ENCODE results near the gene TREML2. TPM values are rescaled to one million over a fixed set of nuclear protein-coding genes. Genes with fewer than 3 reads are reported as not detected.

TREML2 gene
- total and polyA plus RNA-seq, 9 of the 15 experiments (the other 6 are each of a cell fraction or from before 2014, with no cell fraction given) = 0.20 to 2.9 (median 1.4) TPM

DNA sequence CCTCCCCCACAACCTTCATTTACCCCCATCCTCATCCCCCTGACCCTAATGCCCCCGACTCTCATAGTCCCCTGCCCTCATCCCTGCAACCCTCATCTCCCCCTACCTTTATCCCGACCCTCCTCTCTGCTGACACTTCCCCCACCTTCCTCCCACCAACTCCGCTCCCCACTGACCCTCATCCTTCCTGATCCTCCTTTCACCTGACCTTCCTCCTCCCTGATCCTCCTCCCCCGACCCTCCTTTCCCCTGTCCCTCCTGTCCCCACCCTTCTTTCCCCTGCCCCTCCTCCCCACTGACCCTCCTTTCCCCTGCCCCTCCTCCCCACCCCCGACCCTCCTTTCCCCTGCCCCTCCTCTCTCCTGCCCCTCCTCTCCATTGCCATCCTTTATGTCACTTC lies 7.1 kb downstream of the TREML2 start:
- POLR2A ChIA-PET = no interaction called here
- Histone ChIP-seq H3K4me2 (ENCODE audit: insufficient read depth, low read length) (no peak overlapping the region), H3K9ac (ENCODE audit: insufficient read depth in 1 of 2, low read depth in 2 of 2, low read length in 2 of 2) (no peak overlapping the region), H2AFZ (ENCODE audit: low read depth, low read length) (no peak overlapping the region), H3K9me3 (replicated peaks; ENCODE audit: control insufficient read depth, insufficient read depth, low read depth, low read length) (no peaks in the 10 kb centered on the region), H3K9me1 (ENCODE audit: control insufficient read depth, insufficient read depth, low read length) (no peaks in the 10 kb centered on the region), H3K27ac (ENCODE audit: extremely low read depth, low read depth, low read length) (no peak overlapping the region), H3K4me1 (replicated peaks in 1 of 2; ENCODE audit: control insufficient read depth in 2 of 2, insufficient read depth in 2 of 2, low read length in 2 of 2) (no peaks in the 10 kb centered on the region; a peak in 1 of 5 replicates), H3K36me3 (ENCODE audit: control insufficient read depth, insufficient read depth, low read length) (no peaks in the 10 kb centered on the region), H3K27me3 (ENCODE audit: control insufficient read depth in 2 of 2, insufficient read depth in 2 of 2, low read length in 2 of 2) (peaks cover 0 to 8% of the 10 kb centered on the region in 2 experiments; a peak in 1 of 5 replicates), H3K79me2 (ENCODE audit: control insufficient read depth, insufficient read depth, low read length) (no peaks in the 10 kb centered on the region), H4K20me1 (replicated peaks; ENCODE audit: control insufficient read depth, insufficient read depth, low read length) (no peaks in the 10 kb centered on the region), H3K4me3 (no peak overlapping the region)
- ATAC-seq = no peak
- DNase-seq (ENCODE audit: extremely low read depth in 1 of 4, low spot score in 3 of 4) = no peak
- CTCF ChIA-PET (ENCODE audit: low intra/inter-chr PET ratio) = no interaction called here
- in situ Hi-C loops (cut with MboI) (no loop called here), intact Hi-C loops (cut with micrococcal nuclease) (loop anchor here (5.0 kb wide), 1 partner anchor 123 kb away; no protein-coding TSS in a partner anchor)
- WGBS (ENCODE audit: insufficient coverage, low coverage, missing lambda C conversion rate) = no CpG with 5 or more reads among the region's 5 CpGs
- no peak for FAIRE-seq
- TF ChIP-seq REST (IDR thresholded peaks at IDR 0.05; ENCODE audit: borderline replicate concordance) = no peak
- no peak for TF ChIP-seq REST (CRISPR knock-in tag; IDR thresholded peaks at IDR 0.05; ENCODE audit: low read depth)
- TF ChIP-seq TCF3 (CRISPR knock-in tag; IDR thresholded peaks at IDR 0.05) = no peak
- no peak for TF ChIP-seq ZNF431 (CRISPR knock-in tag; IDR thresholded peaks at IDR 0.05)
- TF ChIP-seq TAF15 (IDR thresholded peaks at IDR 0.05; ENCODE audit: low read depth, low read length) = no peak
- TF ChIP-seq ATF7 (IDR thresholded peaks at IDR 0.05) = no peak
- no peak for TF ChIP-seq DNMT1 (IDR thresholded peaks at IDR 0.05)
- TF ChIP-seq ZNF263 (CRISPR knock-in tag; IDR thresholded peaks at IDR 0.05; ENCODE audit: borderline replicate concordance) = no peak
- TF ChIP-seq MEF2A (IDR thresholded peaks at IDR 0.05; ENCODE audit: control insufficient read depth, low read depth, low read length) = no peak
- TF ChIP-seq MAFK (IDR thresholded peaks at IDR 0.05; ENCODE audit: low read length) = no peak
- TF ChIP-seq CHAMP1 (IDR thresholded peaks at IDR 0.05) = no peak
- BruUV-seq (replicated peaks) = no TSS peak

All from K562 (cell line).